GM18873 (cell line): ENCODE measurements around the gene SEL1L.
A peak's percentile ranks its signal among the peaks of the same experiment; 100 is the strongest.
"Not testable (repeated sequence)": the region's sequence is repeated elsewhere in the genome, so short reads cannot be mapped to it uniquely, and the experiment has no call there.

Source experiments
- ATAC-seq: cut with Tn5 transposase; IDR thresholded peaks from one replicate; pipeline ENCODE4 v1.9.1; 2021; ENCODE audit warnings: mild to moderate bottlenecking, moderate library complexity, moderate number of reproducible peaks; ENCODE audit not compliant: unreplicated experiment, low FRiP score

The SEL1L gene

DNA sequence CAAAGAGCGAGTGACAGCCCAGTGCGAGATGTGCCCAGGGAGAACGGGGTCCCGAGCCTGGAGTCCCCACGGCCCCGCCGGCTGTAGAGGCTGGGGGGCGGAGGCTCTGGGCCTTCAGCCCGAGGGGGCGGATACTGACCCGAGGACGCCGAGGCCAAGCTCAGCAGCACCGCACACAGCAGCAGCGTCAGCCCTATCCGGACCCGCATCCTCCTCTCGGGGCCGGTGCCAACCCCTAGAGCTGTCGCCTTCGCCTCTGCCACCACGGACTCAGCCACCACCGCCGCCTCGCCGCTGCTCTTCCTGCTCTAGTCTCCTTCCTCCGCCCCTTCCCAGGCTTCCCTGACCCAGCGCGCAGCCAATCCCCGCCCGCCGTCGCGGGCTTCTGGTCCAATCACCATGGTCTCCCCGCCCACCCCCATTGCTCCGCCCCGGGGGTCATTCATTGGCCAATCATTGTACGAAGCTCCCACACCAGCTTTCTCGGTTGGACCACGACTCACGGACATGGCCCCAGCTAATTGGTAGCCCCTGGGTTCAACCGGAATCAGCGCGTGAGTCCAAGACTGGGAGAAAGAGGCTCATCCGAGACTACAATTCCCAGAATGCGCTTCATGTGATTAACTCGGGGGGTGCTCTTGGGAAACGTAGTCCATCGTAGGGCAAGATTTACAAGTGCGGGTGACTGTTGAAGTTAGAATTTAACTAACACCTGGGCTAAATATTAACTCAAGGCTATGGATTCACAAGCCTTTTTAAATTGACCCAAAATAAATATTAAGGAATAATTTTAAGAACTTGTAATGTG lies at the start of gene SEL1L:
Gene SEL1L (minus strand): TSS at position 318 of the 808 bp plus-strand sequence. CDS start 109 bp downstream, at position 209.
- ATAC-seq: peak; percentile 92

DNA sequence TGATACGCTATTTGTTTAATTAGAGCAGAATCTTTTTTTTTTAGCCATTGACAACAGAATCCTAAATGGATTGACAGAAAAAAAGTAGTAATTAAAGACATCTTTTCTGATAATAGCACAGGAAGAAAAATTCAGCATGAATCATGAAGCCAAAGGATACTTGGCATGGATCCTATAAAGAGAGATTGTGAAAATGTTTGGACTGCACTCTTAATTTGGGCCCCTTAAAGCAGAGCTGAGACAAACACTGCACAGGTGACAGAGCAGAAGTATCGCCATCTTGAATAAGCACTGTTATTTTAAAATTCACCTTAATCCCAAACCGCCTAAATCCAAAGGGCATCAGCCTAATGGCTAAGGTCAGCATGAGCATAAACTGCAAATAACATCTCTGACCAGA lies 48.8 kb upstream of the SEL1L start:
- no peak for ATAC-seq

DNA sequence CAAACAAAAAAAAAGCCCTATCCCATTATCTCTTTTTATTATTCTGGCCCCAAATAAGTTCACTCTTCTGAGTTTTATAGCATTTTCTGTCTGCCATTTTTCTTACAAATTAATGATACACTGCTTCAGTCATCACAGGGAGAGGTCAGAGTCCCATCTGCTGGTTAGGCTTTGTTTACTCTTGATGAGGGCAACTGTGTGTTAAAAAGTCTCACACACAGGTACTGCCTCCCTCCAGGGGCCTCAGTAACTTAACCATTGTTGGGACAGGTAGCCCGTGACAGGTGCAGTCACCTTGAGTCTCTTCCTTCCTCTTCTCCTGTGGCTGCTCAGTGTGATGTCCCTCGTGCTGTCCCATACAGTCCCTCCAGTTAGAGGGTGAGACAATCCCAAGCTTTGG lies 45.5 kb upstream of the SEL1L start:
- ATAC-seq: no peak

DNA sequence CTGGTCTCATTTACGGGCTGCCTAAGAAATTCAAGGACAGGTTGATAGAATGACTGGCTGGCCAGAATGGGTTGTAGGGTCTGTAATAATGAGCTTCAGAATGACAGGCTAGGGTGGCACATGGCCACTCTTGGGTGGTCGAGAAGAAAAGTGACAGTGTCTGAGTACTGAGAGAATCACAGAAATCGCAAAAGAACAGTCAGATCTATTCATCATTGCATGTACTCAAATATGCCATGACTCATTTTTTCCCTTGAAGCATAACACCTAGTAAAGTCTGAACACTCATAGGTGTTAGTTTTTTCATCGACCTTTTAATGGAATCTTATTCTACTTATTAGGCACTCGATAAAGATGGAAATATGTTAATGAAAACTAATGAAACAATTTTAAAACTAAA lies 37.8 kb upstream of the SEL1L start:
- no peak for ATAC-seq

DNA sequence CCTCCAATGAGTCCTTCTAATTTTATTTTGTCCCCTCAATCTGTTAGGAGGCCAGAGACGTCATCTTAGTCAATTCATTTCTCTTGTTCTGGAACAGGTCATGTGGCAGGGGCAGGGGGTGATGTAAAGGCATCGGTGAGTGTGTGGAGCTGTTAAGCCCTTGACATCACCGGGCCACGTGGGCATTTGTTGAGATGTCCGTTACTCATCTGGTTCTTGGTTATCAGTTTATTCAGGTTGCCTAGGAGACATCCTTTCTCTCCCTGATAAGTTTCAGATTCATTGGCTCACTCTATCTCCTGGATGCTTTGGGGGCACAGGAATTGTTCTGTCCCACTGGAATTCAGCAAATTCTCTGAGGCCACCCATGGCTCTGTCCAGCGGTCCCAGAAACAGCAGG lies 33.6 kb upstream of the SEL1L start:
- no peak for ATAC-seq

DNA sequence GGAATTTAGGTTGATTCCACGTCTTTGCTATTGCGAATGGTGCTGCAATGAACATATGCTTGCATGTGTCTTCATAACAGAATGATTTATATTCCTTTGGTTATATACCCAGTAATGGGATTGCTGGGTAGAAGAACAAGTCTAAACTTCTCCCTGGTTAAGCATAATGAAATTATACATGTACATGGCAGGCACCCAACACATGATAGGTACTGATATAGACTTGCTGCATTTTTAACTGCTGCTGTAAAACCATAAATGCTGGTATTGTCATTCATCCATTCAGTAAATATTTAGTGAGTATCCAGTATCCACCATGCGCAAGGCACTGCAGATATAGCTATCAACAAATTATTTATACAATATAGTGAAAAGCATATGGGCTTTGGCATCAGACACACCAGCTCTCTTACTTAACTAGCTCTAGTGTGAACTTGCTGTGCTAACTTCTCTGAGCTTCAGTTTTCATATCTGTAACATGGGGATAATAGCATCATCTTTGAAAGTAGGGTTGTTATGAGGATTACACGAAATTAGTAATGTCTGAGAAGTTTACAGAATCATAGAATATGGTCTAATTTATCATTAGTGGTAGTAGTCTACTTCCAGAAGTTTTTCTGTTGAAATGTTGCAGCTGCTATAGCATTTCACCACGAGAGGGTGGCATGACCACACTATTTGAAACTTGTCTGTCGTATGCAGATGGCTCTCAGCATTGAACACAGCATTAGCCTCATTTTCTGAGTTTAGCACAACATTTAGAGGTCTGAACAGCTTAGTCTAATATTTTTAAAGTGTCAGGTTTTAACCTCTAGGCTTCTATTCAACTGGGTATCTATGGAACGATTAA lies 32.0 kb upstream of the SEL1L start:
- peak; percentile 85 for ATAC-seq

DNA sequence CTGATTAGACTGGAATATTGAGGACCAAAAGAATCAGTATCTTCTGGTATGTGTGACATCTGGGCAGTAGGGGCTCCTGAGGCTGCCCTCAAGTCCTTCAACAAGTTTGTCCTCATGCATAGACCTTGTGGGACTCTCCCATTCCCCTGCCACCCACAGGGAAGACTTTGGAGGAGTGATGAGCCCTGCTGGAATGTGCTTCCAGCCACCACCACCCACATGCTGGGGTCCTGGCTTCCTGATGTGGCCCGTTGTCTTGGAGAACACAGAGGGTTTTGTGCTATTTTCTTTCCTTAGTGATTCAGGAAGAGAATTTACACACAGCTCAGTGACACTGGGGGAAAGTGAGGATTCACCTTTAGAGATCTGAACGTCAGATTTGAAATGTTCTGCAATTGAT lies 29.2 kb upstream of the SEL1L start:
- no peak for ATAC-seq

DNA sequence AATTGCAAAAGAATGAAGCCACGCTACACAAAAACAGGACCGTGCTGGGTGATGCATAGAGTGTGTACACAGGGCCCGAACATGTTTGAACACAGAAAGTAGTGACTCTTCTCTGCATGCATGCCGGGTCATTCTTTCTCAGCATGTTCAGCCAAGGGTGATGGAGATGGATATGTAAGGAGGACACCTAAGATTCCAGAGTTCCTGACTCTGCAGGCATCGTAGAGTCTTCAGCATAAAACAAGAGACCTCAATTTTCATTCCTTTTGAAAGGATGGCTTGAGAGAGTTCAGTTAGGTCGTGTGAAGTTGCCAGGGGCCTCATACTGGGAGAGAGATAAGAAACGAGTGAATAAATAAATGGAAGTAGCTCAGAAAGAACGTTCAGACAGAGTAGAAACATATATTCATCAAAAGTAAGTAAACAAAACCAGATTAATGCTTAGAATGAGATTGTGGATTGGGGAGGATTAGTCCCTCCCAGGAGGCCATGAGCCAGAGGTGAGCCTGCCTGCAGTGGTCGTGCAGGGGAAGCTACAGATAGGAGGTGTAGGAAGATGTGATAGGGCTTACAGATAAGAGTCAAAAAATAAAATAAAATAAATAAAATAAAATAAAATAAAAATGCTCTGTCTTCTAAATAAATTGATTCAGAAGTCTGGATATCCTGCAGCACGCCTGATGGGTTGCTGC lies 27.6 kb upstream of the SEL1L start:
- no peak for ATAC-seq

DNA sequence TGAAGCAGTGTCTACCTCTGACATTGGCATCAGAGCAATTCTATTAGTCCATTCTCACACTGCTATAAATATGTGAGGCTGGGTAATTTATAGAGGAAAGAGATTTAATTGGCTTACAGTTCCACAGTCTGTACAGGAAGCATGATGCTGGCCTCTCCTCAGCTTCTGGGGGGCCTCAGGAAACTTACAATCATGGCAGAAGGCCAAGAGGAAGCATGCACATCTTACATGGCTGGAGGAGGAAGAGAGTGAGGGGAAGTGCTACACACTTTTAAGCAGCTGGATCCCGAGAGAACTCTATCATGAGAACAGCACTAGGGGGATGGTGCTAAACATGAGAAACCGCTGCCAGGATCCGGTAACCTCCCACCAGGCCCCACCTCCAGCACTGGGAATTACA lies 25.7 kb upstream of the SEL1L start:
- ATAC-seq: no peak

DNA sequence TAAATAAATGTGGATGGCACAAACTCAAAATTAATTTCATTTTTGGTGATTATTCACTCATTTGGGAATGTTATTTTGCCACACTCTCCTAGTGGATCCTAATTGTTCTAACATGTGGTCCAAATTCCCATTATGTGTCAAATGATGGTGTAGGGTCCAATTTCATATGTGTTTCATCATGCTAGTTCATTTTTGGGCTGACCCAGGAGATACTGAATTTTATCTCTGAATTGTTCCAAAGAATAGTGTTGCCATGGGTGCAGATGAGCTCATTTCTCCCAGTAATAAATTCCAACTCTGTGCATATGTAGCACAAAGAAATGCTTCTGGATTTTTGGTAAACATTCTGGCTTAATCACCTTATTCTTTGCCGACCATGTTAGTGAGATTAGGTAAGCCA lies 23.5 kb upstream of the SEL1L start:
- ATAC-seq: no peak

DNA sequence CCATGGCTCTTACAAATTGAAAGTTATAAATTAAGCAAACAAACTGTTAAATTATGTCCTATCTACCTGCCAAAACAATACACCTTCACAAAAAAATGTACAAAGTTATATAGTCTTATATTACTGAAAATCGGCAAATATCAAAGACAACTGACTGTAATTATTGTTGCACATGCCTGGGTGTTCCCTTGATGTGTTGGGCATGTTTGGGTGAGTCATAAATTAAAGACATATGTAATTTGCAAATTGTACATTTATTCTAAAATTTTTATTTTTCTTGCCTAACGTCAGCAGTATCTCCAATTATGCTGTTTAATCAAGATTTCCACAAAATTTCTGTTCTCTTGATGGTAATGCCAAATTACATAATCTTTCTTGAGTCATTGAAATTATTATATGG lies 22.0 kb upstream of the SEL1L start:
- no peak for ATAC-seq

DNA sequence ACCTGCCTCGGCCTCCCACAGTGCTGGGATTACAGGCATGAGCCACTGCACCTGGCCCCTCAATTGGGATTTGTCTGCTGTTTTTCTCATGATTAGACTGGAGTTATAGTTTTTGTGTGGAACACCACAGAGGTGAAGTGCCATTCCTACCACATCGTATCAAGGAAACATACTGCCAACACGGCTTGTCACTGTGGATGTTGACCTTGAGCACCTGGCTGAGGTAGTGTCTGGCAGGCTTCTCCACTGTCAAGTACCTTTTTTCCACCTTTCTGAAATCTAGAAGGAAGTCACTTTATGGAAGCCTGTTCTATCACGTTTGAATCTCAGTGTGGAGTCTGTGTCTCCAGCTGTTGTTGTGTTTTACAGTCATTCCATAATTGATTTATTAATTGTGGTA lies 21.4 kb upstream of the SEL1L start:
- no peak for ATAC-seq

DNA sequence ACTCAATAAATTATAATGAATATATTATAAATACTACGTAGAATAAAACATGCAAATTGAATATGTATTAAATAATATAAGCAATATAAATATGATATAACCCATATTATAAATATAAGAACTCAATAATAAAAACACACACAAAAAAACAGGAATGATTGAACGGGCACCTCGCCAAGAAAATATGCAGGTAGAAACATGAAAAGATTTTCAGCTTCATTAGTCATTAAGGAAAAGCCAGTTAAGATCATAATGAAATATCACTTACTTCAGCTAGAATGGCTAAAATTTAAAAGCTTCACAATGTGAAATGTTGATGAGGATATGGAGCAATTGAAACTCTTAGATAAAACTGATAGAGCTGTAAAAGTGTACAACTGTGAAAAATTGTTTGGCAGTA lies 17.8 kb upstream of the SEL1L start:
- ATAC-seq: no peak

DNA sequence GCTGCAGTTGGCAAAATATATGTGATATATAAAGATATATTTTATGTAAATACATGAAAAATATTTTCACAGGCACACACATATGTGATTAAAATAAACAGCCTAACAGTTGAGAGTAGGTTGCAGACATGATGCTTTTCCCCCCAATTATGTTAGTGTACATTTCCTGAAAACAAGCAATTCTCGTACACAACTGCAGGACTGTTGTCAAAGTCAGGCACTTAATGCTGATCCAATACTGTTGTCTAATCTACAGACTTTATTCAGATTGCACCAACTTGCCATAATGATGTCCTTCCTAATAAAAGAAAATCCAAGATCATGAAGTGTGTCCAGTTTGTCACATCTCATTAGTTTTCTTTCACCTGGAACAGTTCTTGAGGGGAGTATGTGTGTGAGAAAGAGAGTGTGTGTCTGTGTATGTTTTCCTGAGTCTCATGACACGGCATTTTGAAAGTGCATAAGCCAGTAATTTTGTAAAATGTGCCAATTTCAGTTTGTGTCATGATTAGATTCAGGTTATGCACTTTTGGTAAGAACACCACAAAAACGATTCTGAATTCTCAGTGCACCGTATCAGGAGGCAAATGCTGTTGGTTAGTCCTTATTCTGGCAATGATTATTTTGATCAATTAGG lies 16.5 kb upstream of the SEL1L start:
- peak; percentile 97 for ATAC-seq

DNA sequence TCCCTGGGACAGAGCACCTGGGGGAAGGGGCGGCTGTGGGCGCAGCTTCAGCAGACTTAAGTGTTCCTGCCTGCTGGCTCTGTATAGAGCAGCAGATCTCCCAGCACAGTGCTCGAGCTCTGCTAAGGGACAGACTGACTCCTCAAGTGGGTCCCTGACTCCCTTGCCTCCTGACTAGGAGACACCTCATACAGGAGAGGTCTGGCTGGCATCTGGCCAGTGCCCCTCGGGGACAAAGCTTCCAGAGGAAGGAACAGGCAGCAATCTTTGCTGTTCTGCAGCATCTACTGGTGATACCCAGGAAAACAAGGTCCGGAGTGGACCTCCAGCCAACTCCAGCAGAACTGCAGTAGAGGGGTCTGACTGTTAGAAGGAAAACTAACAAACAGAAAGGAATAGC lies 7.6 kb upstream of the SEL1L start:
- not testable (repeated sequence) for ATAC-seq

DNA sequence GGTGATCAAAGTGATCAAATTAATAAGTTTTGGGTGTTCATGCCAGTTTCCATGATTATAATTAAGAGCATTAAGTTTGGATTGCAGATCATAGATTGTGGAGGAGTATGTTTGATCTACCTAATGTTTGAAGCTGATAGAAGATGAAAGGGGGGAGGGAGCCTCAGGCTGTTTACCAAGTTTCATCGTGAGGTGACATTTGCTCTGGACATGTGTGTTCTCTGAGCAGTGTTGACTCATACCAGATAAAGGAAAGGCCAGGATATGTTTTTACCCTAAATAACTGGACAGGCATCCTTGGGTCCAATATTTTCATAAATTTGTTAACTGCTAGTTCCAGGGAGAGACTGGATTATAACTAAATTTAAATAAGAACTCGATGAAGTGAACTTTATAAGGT lies 3.5 kb upstream of the SEL1L start:
- no peak for ATAC-seq

DNA sequence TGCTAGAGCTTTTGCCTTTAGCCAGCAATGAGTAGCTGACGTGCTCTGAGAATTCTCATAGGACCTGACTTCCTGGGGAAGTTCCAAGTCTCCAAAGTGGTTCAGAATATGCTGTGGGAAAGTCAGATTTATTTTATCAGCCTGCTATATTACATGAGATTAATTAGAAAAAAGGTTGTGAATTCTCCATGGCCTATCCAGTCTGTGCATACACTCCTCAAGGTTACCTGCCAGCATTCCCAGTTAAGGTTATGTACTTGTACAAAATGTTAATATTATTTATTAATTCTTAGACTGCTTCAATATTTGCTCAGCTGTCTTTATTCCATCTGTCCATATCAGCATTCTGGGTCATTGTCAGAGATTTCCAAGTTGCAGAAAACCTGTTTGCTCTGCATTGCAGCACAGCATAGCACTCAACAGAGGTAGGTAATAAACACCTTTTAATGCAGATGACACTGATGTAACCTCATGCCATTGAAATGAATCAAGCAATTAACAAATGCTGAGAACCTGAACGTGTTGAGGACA lies 2.7 kb upstream of the SEL1L start:
- ATAC-seq: no peak

DNA sequence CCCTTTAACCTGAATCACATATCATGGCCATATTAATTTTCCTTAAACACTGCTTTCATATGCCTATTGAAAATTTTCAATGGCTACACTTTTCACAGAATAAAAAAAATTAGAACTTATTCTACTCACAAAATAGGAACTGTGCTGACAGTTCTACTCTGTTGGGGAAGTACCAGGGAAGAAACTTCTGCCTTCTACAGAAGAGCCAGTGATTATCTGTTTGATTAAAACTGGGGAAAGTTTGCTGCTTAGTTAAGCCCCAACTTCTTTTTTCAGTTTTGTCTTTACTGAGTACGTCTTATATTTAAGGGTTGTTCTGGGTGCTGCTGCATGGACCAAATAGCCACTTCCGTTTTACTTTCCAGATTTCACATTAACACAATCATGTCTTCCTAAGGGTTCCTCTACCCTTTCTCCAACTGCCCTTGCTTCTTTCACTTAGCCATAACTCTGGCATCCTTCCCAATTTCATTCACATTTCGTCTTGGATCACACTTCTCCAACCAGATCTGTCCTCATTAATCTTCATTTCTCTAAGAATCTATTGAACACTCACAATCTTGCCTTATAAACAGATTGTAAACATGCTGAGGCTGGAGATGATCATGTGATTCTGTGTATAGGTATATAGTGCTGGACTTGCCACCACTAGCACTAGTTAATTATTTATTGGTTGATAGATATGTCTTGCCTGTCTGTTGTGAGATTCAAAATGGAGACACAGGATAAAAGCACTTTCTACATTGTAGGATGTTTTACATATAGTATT lies 1.9 kb upstream of the SEL1L start:
- peak; percentile 26 for ATAC-seq

DNA sequence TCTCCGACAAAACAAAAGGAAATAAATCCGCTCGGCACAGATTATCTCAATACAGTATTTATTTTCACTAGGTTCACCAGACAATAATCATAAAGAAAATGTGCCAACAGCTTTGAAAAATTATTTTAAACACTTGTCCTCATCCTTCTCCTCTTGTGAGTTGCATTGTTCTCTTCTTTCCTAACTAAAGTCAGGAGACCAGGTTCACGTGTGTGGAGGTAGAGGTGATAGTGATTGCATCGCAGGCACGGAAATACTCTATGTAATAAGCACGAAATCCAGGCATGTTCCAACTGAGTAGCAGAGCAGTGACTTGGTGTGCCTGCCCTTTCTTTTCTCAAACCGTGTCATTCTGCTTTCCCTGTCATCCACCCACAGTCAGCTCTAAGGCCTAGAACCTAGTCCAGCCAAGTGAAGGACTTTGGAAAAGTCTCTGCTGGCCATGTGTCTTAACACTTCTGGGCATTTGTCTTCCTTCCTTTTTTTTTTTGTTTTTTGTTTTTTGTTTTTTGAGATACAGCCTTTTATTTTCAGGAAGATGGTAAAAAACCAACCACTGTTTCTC lies 939 bp upstream of the SEL1L start:
- no peak for ATAC-seq

DNA sequence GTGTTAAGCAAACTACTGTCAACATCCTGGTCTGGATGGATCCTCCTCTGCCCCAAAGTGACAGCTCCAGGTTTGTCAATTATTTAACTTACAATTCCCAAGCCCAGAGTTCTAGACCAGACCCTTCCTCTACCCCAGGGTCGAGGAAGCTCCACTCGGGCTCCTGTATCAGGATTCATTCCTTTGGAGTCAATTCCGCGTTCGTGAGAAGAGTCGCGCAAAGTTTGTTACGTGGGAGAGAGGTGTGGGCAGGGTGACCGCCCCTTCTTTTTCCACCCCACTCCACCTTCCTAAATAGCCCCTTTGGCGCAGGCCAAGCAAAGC lies 479 bp downstream of the SEL1L start:
- no peak for ATAC-seq
